CD4-positive, alpha-beta T cell treated with Interleukin-1 beta for 1 hour (primary cell): Measurements from ENCODE around the gene OS9.

Source experiments
- DNase-seq, 2 donors: peaks; one replicate each; pipeline ENCODE4 v3.0.0-alpha.2; 2020 to 2022

The OS9 gene

GRCh38 chr12:57724003-57724935 is 30.3 kb downstream of the OS9 start:
- no peak for DNase-seq

GRCh38 chr12:57724936-57725740 is 31.2 kb downstream of the OS9 start:
- DNase-seq = no peak

- DNase-seq = no peak
These were observed 31.9 kb downstream of the OS9 start for GRCh38 chr12:57725851-57726150.

GRCh38 chr12:57726151-57726883 is 32.4 kb downstream of the OS9 start:
- peak in 1 of 2 donors; percentile 36 for DNase-seq

- DNase-seq = no peak
These were observed 33.2 kb downstream of the OS9 start for GRCh38 chr12:57726884-57727757.

GRCh38 chr12:57727758-57728395 is 33.9 kb downstream of the OS9 start:
- DNase-seq = no peak

- no peak for DNase-seq
These were observed 35.5 kb downstream of the OS9 start for GRCh38 chr12:57729321-57729844.

- no peak for DNase-seq
These were observed 36.6 kb downstream of the OS9 start for GRCh38 chr12:57730336-57731067.

- DNase-seq = no peak
These were observed 37.6 kb downstream of the OS9 start for GRCh38 chr12:57731411-57732080.

- DNase-seq = no peak
These were observed 38.3 kb downstream of the OS9 start for GRCh38 chr12:57732270-57732669.

GRCh38 chr12:57732726-57733593 is 39.0 kb downstream of the OS9 start:
- no peak for DNase-seq

- no peak for DNase-seq
These were observed 40.0 kb downstream of the OS9 start for GRCh38 chr12:57733928-57734327.

GRCh38 chr12:57734591-57734990 is 40.7 kb downstream of the OS9 start:
- no peak for DNase-seq

- DNase-seq = no peak
These were observed 41.4 kb downstream of the OS9 start for GRCh38 chr12:57735198-57735855.

GRCh38 chr12:57735952-57736740 is 42.2 kb downstream of the OS9 start:
- DNase-seq = no peak

GRCh38 chr12:57736741-57737466 is 43.0 kb downstream of the OS9 start:
- DNase-seq = no peak
